Activated naive CD8-positive, alpha-beta T cell treated with anti-CD3 and anti-CD28 coated beads, Interleukin-2, amount 50 U/mL, for 24 hours (primary cell): Measurements from ENCODE around the gene TFDP2.

Source experiments
- ATAC-seq: fragments of 150-1000 bp; cut with Tn5 transposase; one replicate; pipeline ENCODE4 v1.10.0; 2021
- DNase-seq: peaks from one replicate; pipeline ENCODE4 v3.0.0; 2021
- H3K27ac Mint-ChIP-seq: one replicate; pipeline ENCODE4 v1.8.0; 2021; ENCODE audit warnings: mild to moderate bottlenecking, mixed read lengths
- H3K27me3 Mint-ChIP-seq: one replicate; pipeline ENCODE4 v1.8.0; 2021; ENCODE audit warnings: mixed read lengths
- H3K36me3 Mint-ChIP-seq: one replicate; pipeline ENCODE4 v1.8.0; 2021; ENCODE audit warnings: low read depth, mixed read lengths
- H3K4me1 Mint-ChIP-seq: one replicate; pipeline ENCODE4 v1.8.0; 2021; ENCODE audit warnings: mixed read lengths
- H3K4me3 Mint-ChIP-seq: one replicate; pipeline ENCODE4 v1.8.0; 2021; ENCODE audit warnings: mild to moderate bottlenecking, moderate library complexity, mixed read lengths
- H3K9me3 Mint-ChIP-seq: one replicate; pipeline ENCODE4 v1.8.0; 2021; ENCODE audit warnings: mixed read lengths

TFDP2 gene, protein sequence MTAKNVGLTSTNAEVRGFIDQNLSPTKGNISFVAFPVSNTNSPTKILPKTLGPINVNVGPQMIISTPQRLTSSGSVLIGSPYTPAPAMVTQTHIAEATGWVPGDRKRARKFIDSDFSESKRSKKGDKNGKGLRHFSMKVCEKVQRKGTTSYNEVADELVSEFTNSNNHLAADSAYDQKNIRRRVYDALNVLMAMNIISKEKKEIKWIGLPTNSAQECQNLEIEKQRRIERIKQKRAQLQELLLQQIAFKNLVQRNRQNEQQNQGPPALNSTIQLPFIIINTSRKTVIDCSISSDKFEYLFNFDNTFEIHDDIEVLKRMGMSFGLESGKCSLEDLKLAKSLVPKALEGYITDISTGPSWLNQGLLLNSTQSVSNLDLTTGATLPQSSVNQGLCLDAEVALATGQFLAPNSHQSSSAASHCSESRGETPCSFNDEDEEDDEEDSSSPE

GRCh38 chr3:142148792-142149672, at the start of gene TFDP2:
Gene TFDP2, minus strand, starts transcription at chr3:142149544. Its CDS starts 47,795 bp downstream, at chr3:142101749.
- Mint-ChIP-seq H3K4me3 (peak within 1 kb of the TSS; percentile 86), H3K9me3 (no peaks in the 10 kb centered on the region), H3K4me1 (peaks cover 26% of the 10 kb centered on the region), H3K27ac (peak within 1 kb of the TSS; percentile 63), H3K27me3 (no peaks in the 10 kb centered on the region), H3K36me3 (no peaks in the 10 kb centered on the region)
- ATAC-seq (peak; percentile 100), DNase-seq (peak; percentile 86)

DNA sequence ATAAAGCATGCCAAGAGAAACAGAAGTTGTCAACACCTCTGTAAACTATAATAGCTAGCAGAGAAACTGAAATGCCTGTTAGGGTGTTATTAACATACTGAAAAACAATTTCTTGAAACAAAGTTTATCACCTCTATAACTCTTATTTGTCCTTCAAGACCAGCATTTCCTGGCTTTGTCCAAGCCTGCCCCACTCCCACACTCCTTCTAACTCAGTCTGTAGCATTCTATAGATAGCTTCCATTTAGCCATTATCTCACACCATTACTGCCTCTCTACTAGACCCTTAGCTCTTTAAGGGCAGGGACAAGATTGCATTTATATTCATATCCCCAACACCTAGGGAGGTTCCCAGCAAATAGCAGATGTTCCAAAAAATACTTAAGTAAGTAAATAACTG, 39.5 kb upstream of the TFDP2 start:
- no peak overlapping the region for H3K4me3 Mint-ChIP-seq
- no peaks in the 10 kb centered on the region for H3K27me3 Mint-ChIP-seq
- H3K9me3 Mint-ChIP-seq: no peaks in the 10 kb centered on the region
- H3K36me3 Mint-ChIP-seq: peaks cover 11% of the 10 kb centered on the region
- DNase-seq (no peak), ATAC-seq (no peak)
- H3K4me1 Mint-ChIP-seq: no peaks in the 10 kb centered on the region
- no peak overlapping the region for H3K27ac Mint-ChIP-seq

DNA sequence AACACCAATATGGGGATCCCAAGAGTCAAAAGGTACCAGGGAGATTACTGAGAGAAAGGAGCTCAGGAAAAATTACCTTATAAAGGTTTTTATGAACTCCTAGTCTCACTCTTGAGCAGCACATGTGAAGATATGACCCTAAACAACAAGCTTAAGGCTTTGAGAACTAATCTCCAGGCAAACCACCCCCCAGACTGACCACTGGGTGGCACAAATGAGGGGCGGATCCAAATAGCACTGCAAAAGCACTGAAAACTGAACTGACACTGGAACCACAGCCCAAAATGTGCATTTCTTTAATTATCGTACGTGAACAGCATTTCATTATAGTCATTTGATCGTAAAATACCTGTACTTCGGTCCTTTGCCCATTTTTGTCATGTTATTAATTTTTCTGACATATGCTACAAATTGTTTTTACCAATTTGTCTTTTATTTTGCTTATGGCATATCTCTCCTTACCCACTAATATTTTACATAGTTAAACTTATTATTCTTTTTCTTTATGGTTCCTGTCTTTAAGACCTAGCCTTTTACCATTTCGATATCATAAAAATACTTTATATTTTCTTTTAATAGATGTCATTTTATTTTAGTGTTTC, 31.5 kb upstream of the TFDP2 start:
- Mint-ChIP-seq H3K4me3 (no peak overlapping the region), H3K36me3 (peaks cover 16% of the 10 kb centered on the region), H3K9me3 (no peaks in the 10 kb centered on the region), H3K27ac (no peak overlapping the region), H3K4me1 (no peaks in the 10 kb centered on the region), H3K27me3 (no peaks in the 10 kb centered on the region)
- DNase-seq (peak; percentile 28), ATAC-seq (no peak)

DNA sequence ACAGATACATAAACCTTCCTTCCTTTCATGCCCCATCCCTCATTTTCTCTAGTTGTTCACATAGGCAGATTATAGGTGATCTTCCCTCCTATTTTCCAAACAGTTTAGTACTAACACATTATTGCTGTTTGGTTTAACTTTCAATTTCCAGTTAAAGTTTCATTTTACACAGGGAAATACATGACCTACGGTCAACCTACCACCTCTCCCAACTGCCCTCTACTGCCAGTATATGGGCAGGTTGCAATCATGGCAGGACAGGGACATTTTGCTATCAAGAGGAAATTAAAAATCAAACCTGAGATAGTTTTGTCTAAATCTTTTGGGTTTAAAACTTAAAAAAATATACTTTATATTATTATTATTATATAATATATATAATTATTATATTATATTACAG, 26.1 kb upstream of the TFDP2 start:
- Mint-ChIP-seq H3K9me3 (no peaks in the 10 kb centered on the region), H3K4me3 (no peak overlapping the region), H3K27ac (no peak overlapping the region), H3K27me3 (no peaks in the 10 kb centered on the region), H3K36me3 (peaks cover 18% of the 10 kb centered on the region), H3K4me1 (no peaks in the 10 kb centered on the region)
- ATAC-seq: no peak
- DNase-seq: no peak

DNA sequence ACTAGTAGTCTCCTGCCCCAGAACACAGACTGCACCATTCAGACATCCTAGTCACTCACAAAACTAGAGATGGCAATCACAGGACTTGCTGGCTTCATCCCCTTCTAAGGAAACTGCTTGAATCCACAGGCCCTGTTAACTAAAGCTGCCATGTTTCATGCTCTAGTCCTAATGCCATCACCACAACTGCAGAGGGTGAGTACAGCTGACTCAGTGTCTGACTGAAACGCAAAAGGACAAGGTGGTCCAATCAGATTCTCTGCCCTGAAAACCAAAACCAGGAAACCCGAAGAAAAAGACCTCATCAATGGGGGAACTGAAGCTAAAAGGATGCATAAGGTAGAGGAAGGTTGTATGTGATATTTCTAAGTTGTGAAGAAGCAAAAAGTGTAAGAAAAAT, 25.2 kb upstream of the TFDP2 start:
- Mint-ChIP-seq H3K4me3 (no peak overlapping the region), H3K27me3 (no peaks in the 10 kb centered on the region), H3K27ac (no peak overlapping the region), H3K36me3 (peaks cover 23% of the 10 kb centered on the region), H3K4me1 (no peaks in the 10 kb centered on the region), H3K9me3 (no peaks in the 10 kb centered on the region)
- ATAC-seq (no peak), DNase-seq (no peak)

DNA sequence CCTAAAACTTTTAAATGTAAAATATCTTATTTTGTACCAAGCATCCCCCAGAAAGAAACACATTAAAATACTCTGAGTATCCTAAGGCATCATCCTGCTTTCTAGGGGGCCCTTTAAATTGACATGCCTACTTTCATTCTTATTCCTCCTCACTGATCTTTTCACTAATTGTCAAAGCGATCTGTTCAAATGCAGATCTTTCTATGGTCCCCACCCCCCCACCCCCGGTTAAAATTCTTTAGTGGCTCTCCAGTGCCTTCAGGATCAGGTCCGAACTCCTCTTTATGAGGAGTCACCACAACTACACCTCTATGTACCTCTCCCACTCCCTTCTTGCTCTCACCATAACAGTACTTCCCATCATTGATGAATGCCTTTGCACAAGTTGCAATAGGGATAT, 19.2 kb upstream of the TFDP2 start:
- Mint-ChIP-seq H3K27me3 (no peaks in the 10 kb centered on the region), H3K4me1 (no peaks in the 10 kb centered on the region), H3K27ac (no peak overlapping the region), H3K36me3 (peaks cover 17% of the 10 kb centered on the region), H3K4me3 (no peak overlapping the region), H3K9me3 (no peaks in the 10 kb centered on the region)
- ATAC-seq: no peak
- DNase-seq: no peak

- Mint-ChIP-seq H3K27ac (no peak overlapping the region), H3K4me3 (no peak overlapping the region), H3K9me3 (no peaks in the 10 kb centered on the region), H3K4me1 (no peaks in the 10 kb centered on the region), H3K27me3 (no peaks in the 10 kb centered on the region), H3K36me3 (peaks cover 15% of the 10 kb centered on the region)
- no peak for ATAC-seq
- DNase-seq: no peak
These were observed 15.8 kb upstream of the TFDP2 start for GRCh38 chr3:142165194-142165593.

GRCh38 chr3:142159083-142159740, 9.9 kb upstream of the TFDP2 start:
- peaks cover 2% of the 10 kb centered on the region for H3K36me3 Mint-ChIP-seq
- no peak overlapping the region for H3K4me3 Mint-ChIP-seq
- H3K9me3 Mint-ChIP-seq: no peaks in the 10 kb centered on the region
- no peak overlapping the region for H3K27ac Mint-ChIP-seq
- no peaks in the 10 kb centered on the region for H3K27me3 Mint-ChIP-seq
- no peaks in the 10 kb centered on the region for H3K4me1 Mint-ChIP-seq
- DNase-seq: no peak
- ATAC-seq: no peak

- H3K27ac Mint-ChIP-seq: no peak overlapping the region
- DNase-seq (no peak), ATAC-seq (no peak)
- no peak overlapping the region for H3K4me3 Mint-ChIP-seq
- no peaks in the 10 kb centered on the region for H3K9me3 Mint-ChIP-seq
- peaks cover 3% of the 10 kb centered on the region for H3K4me1 Mint-ChIP-seq
- H3K36me3 Mint-ChIP-seq: no peaks in the 10 kb centered on the region
- H3K27me3 Mint-ChIP-seq: no peaks in the 10 kb centered on the region
These were observed 4.8 kb upstream of the TFDP2 start for GRCh38 chr3:142154186-142154585.

DNA sequence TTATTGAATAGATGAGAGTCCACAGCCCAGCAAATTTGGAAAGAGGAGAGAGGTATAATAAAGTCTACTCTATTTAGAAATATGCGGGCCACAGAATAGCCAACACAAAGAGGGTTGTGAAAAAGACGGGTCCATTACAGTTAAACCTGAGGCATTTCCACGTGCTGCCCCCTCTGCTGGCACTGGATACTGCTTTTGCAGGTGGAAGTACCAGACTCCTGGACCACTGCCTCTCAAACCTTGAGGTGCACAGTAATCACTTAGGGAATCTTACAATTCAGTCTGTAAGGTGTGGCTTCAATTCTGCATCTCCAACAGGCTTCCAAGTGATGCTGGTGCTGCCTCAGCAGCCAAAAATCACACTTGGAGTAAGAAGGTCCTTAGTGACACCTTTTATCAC, 3.0 kb upstream of the TFDP2 start:
- no peak for ATAC-seq

DNA sequence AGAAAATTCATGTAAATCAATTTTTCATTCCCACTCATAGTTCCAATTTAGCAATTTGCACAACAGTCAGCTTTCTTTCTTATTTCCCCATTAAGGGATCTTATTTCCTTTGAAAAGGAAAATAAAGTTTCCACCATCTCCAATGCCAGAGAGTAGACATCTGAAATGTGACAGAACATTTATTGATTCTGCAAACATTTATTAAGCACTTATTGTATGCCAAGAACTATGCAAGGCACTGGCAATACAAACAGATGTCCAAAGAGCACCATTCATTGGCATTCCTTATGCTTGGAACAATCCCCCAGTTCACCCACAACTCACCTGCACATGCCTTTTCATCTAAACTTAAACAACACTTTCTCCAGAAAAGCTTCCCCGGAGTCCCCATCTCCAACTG, 2.5 kb upstream of the TFDP2 start:
- no peaks in the 10 kb centered on the region for H3K27me3 Mint-ChIP-seq
- no peaks in the 10 kb centered on the region for H3K36me3 Mint-ChIP-seq
- no peak for DNase-seq
- no peak overlapping the region for H3K27ac Mint-ChIP-seq
- ATAC-seq: no peak
- H3K4me3 Mint-ChIP-seq: no peak overlapping the region
- peaks cover 21% of the 10 kb centered on the region for H3K4me1 Mint-ChIP-seq
- H3K9me3 Mint-ChIP-seq: no peaks in the 10 kb centered on the region

More for the DNA sequence above, 3.0 kb upstream of the TFDP2 start:
- Mint-ChIP-seq H3K9me3 (no peaks in the 10 kb centered on the region), H3K27me3 (no peaks in the 10 kb centered on the region), H3K36me3 (no peaks in the 10 kb centered on the region), H3K27ac (no peak overlapping the region), H3K4me3 (no peak overlapping the region), H3K4me1 (peaks cover 16% of the 10 kb centered on the region)
- no peak for DNase-seq

GRCh38 chr3:142151240-142151639, 1.9 kb upstream of the TFDP2 start:
- Mint-ChIP-seq H3K36me3 (no peaks in the 10 kb centered on the region), H3K27ac (no peak overlapping the region), H3K27me3 (no peaks in the 10 kb centered on the region), H3K9me3 (no peaks in the 10 kb centered on the region), H3K4me3 (no peak overlapping the region), H3K4me1 (peaks cover 21% of the 10 kb centered on the region)
- DNase-seq: no peak
- ATAC-seq: no peak

- Mint-ChIP-seq H3K36me3 (no peaks in the 10 kb centered on the region), H3K27me3 (no peaks in the 10 kb centered on the region), H3K27ac (no peak overlapping the region), H3K9me3 (no peaks in the 10 kb centered on the region), H3K4me1 (peaks cover 21% of the 10 kb centered on the region), H3K4me3 (peak overlapping the region; percentile 77)
- DNase-seq: no peak
- no peak for ATAC-seq
These were observed 927 bp upstream of the TFDP2 start for GRCh38 chr3:142150271-142150670.

DNA sequence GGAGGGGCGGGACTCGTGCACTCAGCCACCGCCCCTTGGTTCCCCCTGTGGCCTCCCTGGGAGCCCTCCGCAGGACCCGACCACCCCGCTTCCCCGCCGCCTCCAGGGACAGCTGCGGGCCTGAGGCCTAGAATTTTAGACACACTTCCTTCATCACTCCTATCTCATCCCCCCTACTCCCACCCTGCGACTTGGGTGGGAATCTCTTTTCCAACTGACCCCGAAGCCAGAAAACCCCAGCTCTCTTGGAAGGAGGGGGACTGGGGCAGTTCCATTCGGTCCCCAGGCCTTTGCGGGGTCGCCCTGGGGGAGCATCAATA, 289 bp upstream of the TFDP2 start:
- Mint-ChIP-seq H3K36me3 (no peaks in the 10 kb centered on the region), H3K27ac (no peak overlapping the region), H3K4me1 (peaks cover 26% of the 10 kb centered on the region), H3K9me3 (no peaks in the 10 kb centered on the region), H3K4me3 (peak overlapping the region; percentile 77), H3K27me3 (no peaks in the 10 kb centered on the region)
- DNase-seq: no peak
- ATAC-seq: no peak
